Daoy (cell line): ENCODE results near the gene PLVAP. TPM values are rescaled to one million over a fixed set of nuclear protein-coding genes. Genes with fewer than 3 reads are reported as not detected.

Experiments used
- DNase-seq: peaks from one replicate; pipeline ENCODE4 v3.0.0-alpha.2; 2015; ENCODE audit warnings: low read depth
- total RNA-seq: library from RNA; depleted of rRNA; stranded (reverse); fragments of >200 nt; shearing (Covaris generic); gene quantifications from 2 replicates; pipeline ENCODE4 v1.2.3, GENCODE V29; 2014

The PLVAP gene
- total RNA-seq, 1 experiment from 2014 or later, result not detected

DNA sequence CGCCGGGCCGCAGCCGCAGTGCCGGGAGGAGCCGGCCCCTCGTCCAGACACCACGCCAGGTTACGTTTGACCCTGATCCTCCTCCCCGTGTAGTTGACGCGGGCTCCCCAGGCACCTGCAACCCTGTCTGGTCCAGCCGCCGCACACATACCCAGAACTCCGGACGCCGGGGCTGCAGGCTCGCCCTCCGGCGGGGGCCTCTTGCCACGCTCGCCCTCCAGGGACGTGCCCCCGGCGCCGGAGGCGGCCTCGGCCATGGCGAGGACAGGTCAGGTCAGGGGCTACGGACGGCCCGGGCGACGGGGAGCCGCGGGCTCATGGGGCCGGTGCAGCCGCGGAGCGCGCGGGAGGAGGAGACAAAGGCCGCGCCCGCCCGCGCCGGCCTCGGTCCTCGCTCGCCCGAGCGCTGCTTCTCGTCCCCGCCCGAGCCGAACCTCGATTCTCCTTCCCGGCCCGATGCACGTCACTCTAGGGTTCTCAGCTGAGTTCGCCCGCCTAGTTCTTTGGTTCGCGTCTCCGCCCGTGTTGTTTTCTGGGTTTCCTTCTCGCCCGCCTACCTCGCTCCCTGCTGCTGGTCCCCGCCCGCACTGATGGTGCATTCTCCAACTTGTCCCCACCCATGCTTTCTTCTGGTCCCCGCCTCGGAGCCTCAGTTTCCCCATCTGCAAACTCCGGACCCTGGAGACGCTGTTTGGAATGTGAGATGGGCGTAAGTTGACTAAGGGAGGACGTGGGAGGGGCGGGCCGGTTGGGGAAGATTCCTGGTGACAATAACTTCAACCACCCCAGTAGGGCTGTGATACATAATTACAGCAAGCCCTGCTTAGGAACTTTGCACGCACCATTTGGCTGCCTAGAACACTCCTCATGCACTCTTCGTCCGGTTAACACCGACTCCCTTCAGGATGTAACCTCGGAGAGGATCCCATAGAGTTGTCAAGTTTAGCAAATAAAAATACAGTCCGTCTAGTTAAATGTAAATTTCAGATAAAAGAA, 42.4 kb downstream of the PLVAP start, which contains the start of gene ANO8:
Gene ANO8 (minus strand): TSS at position 442 of the 996 bp plus-strand sequence. CDS start 185 bp downstream, at position 257.
- peak; percentile 99 for DNase-seq

DNA sequence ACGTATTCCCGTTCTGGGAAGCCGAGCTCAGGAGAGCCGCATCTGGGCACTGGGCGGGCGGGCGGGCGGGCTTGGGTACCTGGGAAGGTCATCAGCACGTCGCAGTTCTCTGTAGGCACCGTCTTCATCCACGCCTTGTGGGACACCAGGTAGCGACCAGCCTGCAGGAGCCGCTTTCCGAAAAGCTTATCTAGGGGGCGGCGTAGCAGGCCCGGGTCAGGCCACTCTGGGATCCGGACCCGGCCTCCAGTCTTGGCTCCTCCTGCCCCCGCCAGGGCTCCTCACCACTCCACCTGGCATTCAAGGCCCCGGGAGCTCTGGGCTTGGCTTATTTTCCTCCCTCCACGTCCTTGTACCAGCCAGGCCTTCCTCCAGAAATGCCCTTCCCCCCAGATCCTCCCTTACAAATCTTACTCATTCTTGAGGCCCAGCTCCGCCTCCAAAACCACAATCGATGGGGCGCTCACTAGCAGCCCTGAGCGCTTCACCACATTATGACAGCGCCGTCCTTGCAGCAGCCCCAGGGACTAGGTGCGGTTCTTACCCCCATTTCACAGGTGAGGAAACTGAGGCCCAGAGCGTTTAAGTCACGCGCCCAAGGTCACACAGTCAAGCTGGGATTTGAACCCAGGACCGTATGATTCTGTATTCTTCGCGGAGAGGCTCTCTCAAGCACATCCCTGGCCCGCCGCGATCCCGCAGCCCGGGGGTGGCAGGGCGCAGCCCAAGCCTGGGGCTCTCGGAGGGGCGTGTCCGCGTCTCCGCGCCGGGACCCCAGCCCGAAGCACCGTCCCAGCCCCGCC, 43.3 kb downstream of the PLVAP start:
- peak; percentile 92 for DNase-seq

DNA sequence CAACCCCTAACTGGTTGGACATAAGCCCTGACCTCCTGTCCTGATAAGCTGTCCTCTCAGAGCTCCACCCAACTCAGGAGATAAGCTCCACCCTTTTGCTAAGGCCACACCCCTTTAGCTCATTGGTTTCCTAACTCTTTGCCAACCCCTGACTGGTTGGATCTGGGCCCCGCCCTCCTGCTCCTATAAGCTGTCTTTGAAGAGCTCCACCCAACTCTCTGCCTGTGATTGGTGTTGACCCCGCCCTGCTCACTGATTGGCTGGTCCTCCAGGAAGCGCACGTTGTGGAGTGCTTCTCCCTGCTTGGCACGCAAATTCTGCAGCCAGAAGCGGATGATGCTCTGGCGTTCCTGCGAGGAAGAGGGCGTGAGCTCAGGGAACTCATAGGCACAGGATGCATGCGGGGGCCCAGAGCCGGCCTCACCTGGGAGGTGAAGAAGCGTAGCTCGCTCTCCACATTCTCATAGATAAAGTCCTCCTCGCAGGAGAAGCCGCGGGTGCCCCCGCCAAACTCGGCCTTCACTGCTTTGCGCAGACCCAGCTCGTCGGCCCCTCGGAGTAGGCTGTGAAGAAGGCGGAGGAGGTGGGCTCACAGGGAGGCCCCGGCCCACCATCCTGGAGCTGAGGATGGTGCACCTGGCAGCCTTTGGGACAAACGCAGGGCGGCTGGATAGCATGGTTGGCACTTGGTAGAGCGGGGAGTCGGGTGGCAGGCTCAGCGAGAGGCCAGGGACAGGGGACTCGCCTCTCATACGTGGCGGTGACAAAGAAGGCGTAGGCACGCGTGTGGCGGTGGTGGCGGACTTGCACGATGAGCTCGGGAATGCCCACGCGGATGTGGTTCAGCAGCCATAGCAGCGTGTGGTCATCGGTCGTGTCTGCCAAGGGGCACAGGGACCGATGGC, 44.2 kb downstream of the PLVAP start:
- peak; percentile 54 for DNase-seq

DNA sequence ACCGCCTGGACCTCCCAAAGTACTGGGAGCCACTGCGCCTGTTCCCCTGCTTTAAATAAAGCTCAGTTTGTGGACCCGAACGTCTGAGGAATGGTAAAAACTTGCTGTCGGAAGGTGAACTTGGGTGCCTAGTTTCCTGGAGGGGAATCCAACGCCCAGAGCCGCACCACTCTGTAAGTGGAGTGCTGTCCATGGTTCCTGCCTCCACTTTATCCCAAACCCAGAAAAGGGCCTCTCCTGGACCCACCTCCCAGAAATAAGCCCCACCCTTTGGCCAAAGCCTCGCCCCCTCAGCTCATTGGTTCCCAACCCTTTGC, 44.8 kb downstream of the PLVAP start:
- DNase-seq, result no peak

DNA sequence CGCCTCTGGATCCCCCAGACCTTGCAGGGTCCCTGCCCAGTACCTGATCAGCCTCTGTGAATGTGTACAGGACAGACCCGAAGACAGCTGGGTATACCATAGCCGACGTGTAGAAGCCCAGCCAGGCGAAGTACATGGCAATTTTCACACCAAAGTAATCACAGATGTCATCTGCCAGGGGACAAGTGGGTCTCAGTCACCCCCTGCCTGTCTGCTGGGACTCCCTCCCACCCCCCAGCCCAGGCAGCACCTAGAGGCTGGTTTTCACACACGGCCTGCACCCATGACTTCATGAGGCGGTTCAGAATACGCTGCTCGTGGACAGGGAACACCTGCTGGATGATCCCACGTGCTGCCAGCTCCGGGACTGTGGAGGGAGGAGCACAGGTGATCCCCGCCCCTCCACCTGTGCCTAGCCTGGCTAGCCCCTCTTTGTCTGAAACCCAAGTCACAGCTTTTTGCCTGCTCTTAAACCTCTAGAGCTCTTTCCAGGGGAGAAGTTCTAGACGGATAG, 46.0 kb downstream of the PLVAP start:
- DNase-seq, result no peak

DNA sequence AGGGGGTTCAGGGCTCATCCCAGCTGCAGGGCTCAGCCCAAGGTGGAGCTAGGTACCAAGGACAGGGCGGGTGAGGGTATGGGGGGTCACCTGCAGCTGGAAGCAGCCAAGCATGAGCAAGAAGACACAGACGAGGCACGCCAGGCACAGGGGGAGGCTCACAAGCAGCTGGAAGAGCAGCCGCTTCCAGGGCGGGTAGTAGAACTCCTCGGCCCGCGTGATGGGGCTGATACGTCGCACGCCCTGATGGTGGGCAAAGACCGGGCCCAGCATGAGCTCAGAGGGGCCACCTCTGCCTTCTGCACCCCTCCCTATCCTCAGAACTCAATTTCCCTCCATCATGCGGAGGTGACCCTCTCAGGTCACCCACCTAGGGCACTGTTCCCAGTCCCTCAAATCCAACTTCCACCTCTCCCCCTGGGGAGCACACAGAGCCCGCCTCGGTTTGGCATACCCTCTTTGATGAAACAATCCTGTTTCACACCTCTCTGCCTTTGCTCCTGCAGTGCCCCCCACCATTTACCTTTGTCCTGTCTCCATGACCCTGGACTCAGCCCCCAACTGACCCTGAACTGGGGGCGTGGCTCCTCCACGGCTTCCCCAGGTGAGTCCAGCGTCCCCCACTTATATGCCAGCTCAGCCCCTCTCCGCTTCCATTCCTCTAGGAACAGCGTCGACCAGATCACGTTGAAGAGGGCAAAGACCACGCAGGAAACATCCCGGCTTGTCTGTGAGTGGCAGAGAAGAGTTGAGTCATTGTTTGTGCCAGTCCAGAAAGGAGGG, 46.7 kb downstream of the PLVAP start:
- no peak for DNase-seq

DNA sequence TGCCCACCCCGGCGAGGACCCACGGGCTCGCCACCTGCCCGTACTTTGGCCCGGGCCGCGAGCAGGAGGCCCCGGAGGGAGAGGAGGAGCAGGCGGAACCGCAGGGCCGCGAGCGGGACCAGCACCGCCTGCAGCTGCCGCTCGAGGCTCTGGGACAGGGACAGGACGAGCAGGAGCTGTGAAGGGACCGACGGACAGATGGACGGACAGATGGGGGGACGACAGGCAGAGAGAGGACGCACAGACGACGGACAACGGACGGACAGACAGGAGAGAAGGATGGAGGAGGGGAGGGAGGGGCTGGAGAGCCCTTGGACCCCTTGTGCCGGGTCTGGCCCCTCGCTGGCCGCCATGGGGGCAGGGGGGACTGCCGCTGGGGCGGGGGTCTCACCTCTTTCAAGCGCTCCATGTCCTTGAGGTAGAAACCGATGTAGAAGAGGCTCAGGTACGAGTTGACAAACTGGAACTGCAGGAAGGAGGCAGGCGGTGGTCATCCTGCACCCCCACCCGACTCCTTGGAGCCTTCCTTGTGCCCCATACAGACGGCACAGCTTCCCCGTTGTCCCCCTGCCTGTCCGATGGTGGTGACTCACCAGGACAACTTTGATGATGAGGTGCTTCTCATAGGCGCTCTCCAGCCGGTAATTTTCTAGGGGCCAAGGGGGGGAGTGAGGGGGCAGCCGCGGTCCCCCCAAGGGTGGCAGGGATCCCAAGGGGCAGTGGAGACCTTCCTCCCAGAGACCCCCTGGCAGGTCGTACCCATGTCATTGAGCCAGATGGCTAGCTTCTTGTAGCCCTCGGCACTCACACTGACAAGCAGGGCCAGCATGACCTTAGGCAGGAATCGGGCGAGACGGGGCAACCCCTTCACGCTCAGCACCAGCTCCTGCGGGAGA, 47.5 kb downstream of the PLVAP start:
- DNase-seq, result no peak

DNA sequence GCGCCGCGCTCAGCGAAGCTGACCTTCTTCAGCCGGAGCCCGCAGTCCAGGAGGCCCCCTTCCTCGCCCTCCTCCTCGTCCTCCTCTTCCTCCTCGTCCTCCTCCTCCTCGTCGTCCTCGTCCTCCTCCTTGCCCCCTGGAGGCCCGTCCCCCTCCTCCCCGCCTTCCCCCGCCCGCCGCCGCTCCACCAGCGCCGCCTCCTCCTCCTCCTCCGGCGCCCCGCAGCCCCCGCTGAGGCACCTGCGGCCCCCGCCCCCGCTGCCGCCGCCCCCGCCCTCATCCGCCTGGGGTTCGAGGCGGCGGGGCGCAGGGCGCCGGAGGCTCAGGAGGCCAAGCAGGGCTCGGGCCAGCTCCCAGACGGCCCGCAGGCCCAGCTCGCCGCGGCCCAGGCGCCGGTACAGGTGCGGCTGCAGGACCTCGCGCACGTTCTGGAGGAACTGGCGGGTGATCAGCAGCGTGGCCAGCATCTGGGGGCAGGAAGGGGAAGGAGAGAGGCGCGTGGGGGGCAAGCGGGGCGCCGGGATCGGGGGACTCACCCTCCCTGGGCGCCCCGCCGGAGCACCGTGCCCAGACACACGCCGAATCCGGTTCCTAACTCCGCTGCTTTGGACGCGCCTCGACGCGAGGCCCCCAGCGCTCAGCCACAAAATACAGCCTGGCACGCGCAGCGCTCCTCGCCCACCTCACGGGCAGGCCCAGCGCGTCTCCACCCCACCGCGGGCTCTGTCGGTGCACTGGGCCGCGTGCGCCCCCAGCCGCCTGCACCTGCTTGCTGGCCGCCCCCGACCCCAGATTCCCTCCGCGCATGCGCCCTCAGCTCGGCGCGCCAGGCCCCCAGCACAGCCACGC, 48.4 kb downstream of the PLVAP start:
- no peak for DNase-seq

DNA sequence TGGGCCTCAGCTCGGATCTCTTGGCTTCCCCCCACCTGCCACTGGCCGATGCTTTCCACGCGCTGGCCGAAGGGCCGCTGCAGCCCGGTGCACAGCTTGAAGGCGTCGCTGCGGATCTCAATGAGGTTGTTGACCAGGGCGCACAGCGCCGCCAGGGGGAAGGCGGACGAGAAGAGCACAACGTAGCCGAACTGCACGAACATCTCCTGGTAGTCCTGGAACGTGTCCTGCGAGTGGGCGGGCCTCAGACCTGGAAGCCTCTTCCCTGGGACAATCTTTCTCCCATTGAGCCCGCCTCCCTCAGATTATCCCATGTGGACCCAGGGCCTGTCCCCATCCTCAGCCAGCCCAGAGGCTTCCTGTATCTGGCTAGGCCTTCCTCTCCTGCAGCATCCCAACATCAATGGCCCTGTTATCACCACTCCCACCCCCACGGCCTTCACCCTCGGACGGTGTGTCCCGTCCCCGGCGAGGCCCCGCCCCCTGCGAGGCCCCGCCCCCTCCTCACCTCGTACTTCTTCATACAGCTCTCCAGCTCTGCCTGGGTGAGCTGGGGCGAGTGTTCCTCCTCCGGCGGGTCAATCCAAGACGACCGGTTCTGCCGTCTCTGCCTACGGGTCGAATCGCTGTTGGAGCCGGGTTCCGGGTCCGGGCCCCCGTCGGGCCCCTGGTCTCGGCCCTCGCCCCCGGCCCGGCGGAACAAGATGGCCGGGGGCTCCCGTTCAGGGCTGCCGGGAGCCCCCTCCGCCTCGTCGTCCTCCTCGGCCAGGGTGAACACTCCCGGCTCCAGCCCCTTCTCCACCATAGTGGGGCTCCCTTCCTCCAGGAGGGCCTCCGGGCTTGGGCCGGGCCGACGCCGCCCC, 49.3 kb downstream of the PLVAP start:
- DNase-seq, result no peak

DNA sequence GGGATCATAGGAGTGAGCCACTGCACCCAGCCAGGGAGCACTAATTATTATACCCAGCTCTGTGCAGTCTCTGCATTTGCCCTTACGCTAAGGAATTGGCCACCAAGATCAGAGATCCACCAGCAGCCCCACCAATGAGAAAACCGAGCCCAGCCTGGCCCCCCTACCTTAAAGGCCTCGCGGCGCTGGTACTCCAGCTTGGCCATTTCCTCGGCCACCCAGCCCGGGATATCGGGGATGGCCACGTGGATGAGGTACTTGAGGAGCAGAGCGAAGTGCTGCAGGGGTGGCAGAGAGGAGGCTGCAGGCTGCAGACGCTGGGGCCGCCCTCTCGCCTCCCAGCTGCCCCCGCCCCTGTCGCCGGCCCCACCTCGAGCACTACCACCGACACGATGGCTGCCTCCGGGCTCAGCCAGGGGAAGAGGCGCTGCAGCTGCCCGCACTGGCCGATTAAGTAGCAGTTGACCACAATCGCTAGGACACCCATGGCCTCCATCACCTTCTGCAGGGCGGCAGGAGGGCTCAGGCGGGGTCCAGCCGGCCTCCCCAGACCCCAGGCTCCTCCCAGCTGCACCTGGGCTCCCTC, 50.0 kb downstream of the PLVAP start:
- DNase-seq, result no peak

DNA sequence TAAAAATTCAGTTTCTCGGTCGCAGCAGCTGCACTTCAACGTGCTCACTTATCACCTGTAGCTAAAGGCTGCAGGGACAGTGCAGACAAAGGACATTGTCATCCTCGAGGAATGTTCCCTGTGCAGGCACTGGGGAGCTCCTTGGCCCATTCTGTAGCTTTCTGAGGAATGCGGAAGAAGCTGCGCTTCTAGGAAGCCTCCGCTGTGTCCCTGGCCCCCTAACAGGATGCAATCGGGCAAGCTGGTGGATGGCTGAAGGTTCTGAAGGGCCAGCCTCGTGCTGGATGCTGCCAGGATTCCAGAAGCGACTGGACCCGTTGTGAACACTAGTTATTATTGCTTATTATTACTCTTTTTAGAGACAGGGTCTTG, 50.6 kb downstream of the PLVAP start:
- no peak for DNase-seq

DNA sequence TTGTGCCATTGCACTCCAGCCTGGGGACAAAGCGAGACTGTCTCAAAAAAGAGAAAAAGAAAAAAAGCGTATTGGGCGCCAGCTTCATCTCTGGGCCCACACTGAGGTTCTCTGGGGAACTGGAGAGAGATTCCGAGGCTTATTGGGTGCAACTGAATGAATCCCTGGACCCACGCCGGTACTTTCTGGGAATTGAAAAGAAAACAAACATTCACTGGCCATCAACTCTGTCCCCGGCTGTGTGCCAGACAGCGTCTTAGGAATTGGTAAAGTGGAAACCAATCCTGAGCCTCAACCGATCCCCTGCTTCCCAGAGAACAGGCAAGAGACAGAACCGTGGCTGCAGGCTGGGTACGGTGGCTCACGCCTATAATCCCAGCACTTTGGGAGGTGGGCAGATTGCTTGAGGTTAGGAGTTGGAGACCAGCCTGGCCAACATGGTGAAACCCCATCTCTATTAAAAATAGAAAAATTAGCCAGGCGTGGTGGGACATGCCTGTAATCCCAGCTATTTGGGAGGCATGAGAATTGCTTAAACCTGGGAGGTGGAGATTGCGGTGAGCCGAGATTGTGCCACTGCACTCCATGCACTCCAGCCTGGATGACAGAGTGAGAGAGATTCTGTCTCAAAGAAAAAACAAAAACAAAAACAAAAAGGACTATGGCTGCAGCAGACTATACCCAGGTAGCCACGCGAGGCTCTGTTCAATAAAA, 51.1 kb downstream of the PLVAP start:
- DNase-seq, result no peak

DNA sequence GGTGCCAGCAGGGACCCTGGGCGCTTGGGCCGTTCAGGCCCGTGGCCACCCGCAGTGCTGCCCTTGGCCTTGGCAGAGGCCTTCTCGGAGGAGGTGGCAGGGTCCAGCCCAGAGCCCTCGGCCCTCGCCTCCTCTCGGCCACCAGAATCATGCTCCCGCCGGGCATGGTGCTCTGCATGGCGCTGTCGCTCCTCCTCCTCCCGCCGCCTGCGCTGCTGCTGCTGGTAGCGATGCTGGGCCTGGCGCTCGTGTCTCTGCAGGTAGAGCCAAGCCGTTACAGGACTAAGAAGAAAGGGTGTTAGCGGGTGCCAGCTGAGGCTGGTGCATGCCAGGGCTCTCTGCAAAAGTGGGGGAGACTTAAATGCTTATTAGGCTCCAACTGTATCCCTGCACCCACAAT, 52.0 kb downstream of the PLVAP start:
- DNase-seq, result no peak

DNA sequence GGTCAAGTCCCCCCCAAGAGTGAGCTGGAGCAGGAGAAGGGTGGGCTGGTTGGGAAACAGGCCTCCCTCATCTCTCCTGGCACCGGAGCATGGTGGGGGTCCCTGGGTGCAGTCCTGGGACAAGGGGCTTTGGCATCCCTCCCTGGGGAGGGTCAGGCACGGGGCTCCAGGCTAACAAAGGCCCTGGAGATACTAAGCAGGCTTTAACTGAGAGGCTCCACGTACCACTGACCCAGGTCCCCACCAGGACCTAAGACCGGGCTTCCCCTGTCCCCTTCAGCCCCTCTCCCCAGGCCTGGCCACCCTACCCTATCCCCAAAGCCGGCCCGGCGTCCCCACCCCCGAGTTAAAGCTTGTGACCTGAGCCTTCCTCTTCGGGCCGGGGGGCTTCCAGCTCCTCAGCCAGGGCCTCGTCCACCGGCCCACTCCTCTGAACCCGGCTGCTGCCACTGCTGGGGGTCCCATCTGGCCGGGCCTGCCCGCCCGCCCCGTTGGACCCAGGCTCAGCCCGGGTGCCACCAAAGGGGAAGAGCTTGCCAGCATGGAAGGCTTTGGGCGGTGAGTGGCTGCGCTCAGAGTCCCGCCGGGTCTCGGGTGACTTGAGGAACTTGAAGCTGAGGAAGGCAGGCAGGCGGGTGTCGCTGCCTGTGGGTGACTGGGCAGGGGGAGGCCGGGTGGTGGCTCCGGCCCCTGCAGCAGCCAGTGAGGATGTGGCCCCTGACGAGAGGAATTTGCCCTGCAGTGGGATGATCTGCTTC, 52.6 kb downstream of the PLVAP start:
- DNase-seq, result no peak

DNA sequence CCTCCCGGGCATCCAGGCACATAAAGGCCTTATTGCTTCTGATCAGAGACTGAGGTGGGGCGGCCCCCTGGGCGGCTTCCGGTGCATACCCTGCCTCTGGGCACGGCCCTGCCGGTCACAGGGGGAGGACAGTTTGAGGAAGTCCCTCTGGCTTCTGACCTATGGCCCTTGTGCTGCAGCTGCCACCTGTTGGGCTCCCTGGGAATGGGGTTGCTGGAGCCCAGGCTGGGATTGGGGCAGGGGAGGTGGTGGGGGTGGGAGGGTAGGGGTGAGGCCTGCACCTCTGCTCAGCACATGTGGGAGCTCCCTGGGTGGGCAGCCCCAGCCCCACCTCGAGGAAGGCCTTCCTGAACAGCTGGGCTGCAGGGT, 53.2 kb downstream of the PLVAP start:
- no peak for DNase-seq
